Measurements from ENCODE around the gene DISC1.

- TF ChIP-seq CTCF (conservative IDR thresholded peaks at IDR 0.05) (no peak), ZFX (IDR thresholded peaks at IDR 0.05) (no peak)
Observed at GRCh38 chr1:231926933-231927332, 300.3 kb downstream of the DISC1 start.
